Measurements from ENCODE around the gene DDX41.

DDX41 gene

DNA sequence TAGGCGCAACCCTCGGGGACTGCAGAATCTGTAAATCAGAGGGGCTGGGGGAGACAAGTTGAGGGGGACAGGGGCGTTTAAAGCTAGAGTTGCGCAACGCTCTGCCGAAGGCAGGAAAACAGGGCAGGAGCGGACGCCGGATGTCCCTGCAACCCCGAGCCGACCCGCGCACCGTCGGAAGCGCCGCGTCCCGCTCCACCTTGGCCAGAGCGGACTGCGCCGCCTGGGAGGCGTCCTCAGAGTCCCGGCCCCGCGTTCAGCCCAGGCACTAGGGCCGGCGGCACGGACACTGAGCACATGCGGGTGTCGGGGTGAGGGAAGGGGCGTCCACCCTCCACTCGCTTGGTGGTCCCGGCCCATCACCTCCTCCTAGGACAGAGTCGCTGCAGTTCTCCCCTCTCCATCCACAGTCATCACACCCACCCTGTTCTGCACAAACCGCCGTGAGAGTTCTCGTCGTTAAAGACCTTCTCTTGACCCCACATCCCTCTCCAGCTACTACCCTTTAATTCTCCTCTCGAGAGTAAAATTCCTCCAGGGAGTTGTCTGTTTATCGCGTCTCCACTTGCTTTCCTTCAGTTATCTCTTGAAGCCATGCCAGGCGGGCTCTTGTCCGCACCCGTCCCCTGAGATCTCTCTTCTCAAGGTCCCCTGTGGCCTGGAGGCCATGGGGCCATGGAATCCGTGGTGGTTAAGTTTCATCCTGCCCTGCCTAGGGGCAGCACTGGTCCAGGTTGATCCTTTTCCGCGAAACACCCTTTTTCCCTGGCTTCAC lies 18.6 kb downstream of the DDX41 start:
- Histone ChIP-seq H2BK15ac (ENCODE audit: low read length) (peak overlapping the region; percentile 96), H3K27me3 (ENCODE audit: control insufficient read depth in 3 of 3, insufficient read depth in 3 of 3, low read depth in 1 of 3, low read length in 3 of 3) (peaks cover 0 to 14% (median 0%) of the 10 kb centered on the region in 3 experiments), H4K91ac (ENCODE audit: low read depth, low read length, poor library complexity) (peak overlapping the region; percentile 59), H3K4ac (ENCODE audit: low read length) (no peak overlapping the region), H3K4me2 (ENCODE audit: insufficient read depth, low read length, poor library complexity, severe bottlenecking) (peak overlapping the region; percentile 84), H3K79me1 (ENCODE audit: low read depth, low read length) (peaks cover 4% of the 10 kb centered on the region), H2AFZ (ENCODE audit: low read length) (peak overlapping the region; percentile 73), H3K18ac (ENCODE audit: low read length) (peak overlapping the region; percentile 92), H3K9ac (ENCODE audit: low read depth, low read length, poor library complexity) (peak overlapping the region; percentile 91), H2BK120ac (ENCODE audit: low read depth, low read length) (peak overlapping the region; percentile 37), H2AK5ac (ENCODE audit: low read depth, low read length) (peak overlapping the region; percentile 89), H4K8ac (ENCODE audit: low read depth, low read length) (no peak overlapping the region), H3K4me3 (ENCODE audit: low read length in 2 of 2) (peak overlapping the region; percentile 37 to 79), H3K23ac (ENCODE audit: low read depth, low read length, poor library complexity) (peak overlapping the region; percentile 76), H2BK12ac (ENCODE audit: low read length) (peak overlapping the region; percentile 50), H3K36me3 (replicated peaks in 1 of 2; ENCODE audit: control insufficient read depth in 2 of 2, insufficient read depth in 2 of 2, low read length in 2 of 2) (peaks cover 9 to 30% of the 10 kb centered on the region in 2 donors), H3K4me1 (ENCODE audit: control insufficient read depth in 2 of 2, insufficient read depth in 1 of 2, low read depth in 1 of 2, low read length in 2 of 2) (peaks cover 42 to 49% of the 10 kb centered on the region in 2 donors), H3K9me3 (replicated peaks in 1 of 2; ENCODE audit: control insufficient read depth in 2 of 2, insufficient read depth in 1 of 2, low read depth in 1 of 2, low read length in 2 of 2) (no peaks in the 10 kb centered on the region), H2BK5ac (ENCODE audit: low read length) (no peak overlapping the region), H3K27ac (replicated peaks; ENCODE audit: low read length) (no peak overlapping the region), H3K14ac (ENCODE audit: low read length) (no peak overlapping the region)
- no CpG with 5 or more reads among the region's 48 CpGs for WGBS, 2 donors (ENCODE audit: extremely low coverage in 2 of 2, insufficient read length in 2 of 2, insufficient replicate concordance in 1 of 2)
- no peak for DNase-seq (ENCODE audit: low spot score)

- H3K14ac ChIP-seq (ENCODE audit: low read length) = peak within 1 kb of the TSS; percentile 87
- peak within 1 kb of the TSS; percentile 90 for H3K23ac ChIP-seq (ENCODE audit: low read depth, low read length, poor library complexity)
- H2BK5ac ChIP-seq (ENCODE audit: low read length) = peak within 1 kb of the TSS; percentile 99
- peak within 1 kb of the TSS; percentile 50 for H2BK12ac ChIP-seq (ENCODE audit: low read length)
- H3K9me3 ChIP-seq (replicated peaks in 1 of 2; ENCODE audit: control insufficient read depth in 2 of 2, insufficient read depth in 1 of 2, low read depth in 1 of 2, low read length in 2 of 2) = no peaks in the 10 kb centered on the region
- peak within 1 kb of the TSS; percentile 88 to 89 for H3K4me3 ChIP-seq (ENCODE audit: low read length in 2 of 2)
- peak within 1 kb of the TSS; percentile 87 for H4K91ac ChIP-seq (ENCODE audit: low read depth, low read length, poor library complexity)
- WGBS, 2 donors (ENCODE audit: extremely low coverage in 2 of 2, insufficient read length in 2 of 2, insufficient replicate concordance in 1 of 2) = no CpG with 5 or more reads among the region's 73 CpGs
- H4K8ac ChIP-seq (ENCODE audit: low read depth, low read length) = peak within 1 kb of the TSS; percentile 68
- H2AK5ac ChIP-seq (ENCODE audit: low read depth, low read length) = peak within 1 kb of the TSS; percentile 98
- peak within 1 kb of the TSS; percentile 95 for H3K27ac ChIP-seq (replicated peaks; ENCODE audit: low read length)
- H3K4me2 ChIP-seq (ENCODE audit: insufficient read depth, low read length, poor library complexity, severe bottlenecking) = peak within 1 kb of the TSS; percentile 89
- H3K4me1 ChIP-seq (ENCODE audit: control insufficient read depth in 2 of 2, insufficient read depth in 1 of 2, low read depth in 1 of 2, low read length in 2 of 2) = peaks cover 41% of the 10 kb centered on the region in 2 donors
- peak within 1 kb of the TSS; percentile 19 for H3K4ac ChIP-seq (ENCODE audit: low read length)
- peaks cover 6% of the 10 kb centered on the region for H3K79me1 ChIP-seq (ENCODE audit: low read depth, low read length)
- peak within 1 kb of the TSS; percentile 37 for H2BK120ac ChIP-seq (ENCODE audit: low read depth, low read length)
- H3K36me3 ChIP-seq (replicated peaks in 1 of 2; ENCODE audit: control insufficient read depth in 2 of 2, insufficient read depth in 2 of 2, low read length in 2 of 2) = peaks cover 13 to 38% of the 10 kb centered on the region in 2 donors
- H2BK15ac ChIP-seq (ENCODE audit: low read length) = peak within 1 kb of the TSS; percentile 98
- peak within 1 kb of the TSS; percentile 97 for H3K18ac ChIP-seq (ENCODE audit: low read length)
- peak within 1 kb of the TSS; percentile 96 for H3K9ac ChIP-seq (ENCODE audit: low read depth, low read length, poor library complexity)
- H3K27me3 ChIP-seq (ENCODE audit: control insufficient read depth in 3 of 3, insufficient read depth in 3 of 3, low read depth in 1 of 3, low read length in 3 of 3) = peaks cover 0 to 14% (median 0%) of the 10 kb centered on the region in 3 experiments
- peak; percentile 99 for DNase-seq (ENCODE audit: low spot score)
- peak within 1 kb of the TSS; percentile 74 for H2AFZ ChIP-seq (ENCODE audit: low read length)
These were observed 19.3 kb downstream of the DDX41 start, which contains the start of gene PDLIM7 for GRCh38 chr5:177497292-177498012. PDLIM7 (minus strand) TSS chr5:177497604; CDS start chr5:177496512, 1,092 bp downstream.

DNA sequence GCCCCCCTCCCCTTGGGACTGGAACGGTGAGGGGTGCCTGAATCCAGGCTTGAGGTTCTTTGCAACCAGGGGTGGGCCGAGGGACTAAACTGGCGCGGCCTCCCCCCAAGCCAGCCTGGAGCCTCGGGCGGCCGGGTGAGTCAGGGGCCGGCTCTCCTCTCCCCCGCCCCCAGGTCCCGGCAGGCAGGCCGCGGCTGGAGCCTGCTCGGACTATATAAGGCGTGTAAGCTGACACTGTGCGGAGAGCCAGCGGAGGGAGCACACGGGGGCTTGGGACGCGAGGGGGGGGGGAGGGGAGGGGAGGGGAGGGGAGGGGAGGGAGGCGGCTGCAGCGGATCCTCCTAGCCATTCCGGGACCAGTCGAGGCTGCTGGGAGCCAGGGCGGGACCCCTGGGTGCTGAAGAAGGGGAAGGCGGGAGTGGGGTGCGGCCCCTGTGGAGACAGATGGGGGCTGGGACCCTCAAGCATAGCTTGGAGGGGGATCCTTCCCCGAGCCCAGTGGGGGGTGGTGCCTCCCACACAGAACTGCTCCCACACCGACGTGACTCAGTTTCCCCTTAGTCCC lies 20.0 kb downstream of the DDX41 start:
- H3K4me3 ChIP-seq (ENCODE audit: low read length in 2 of 2) = peak overlapping the region; percentile 88 to 89
- H3K4me1 ChIP-seq (ENCODE audit: control insufficient read depth in 2 of 2, insufficient read depth in 1 of 2, low read depth in 1 of 2, low read length in 2 of 2) = peaks cover 36 to 39% of the 10 kb centered on the region in 2 donors
- peaks cover 8% of the 10 kb centered on the region for H3K79me1 ChIP-seq (ENCODE audit: low read depth, low read length)
- peak overlapping the region; percentile 74 for H2AFZ ChIP-seq (ENCODE audit: low read length)
- H2BK12ac ChIP-seq (ENCODE audit: low read length) = peak overlapping the region; percentile 36
- H3K36me3 ChIP-seq (replicated peaks in 1 of 2; ENCODE audit: control insufficient read depth in 2 of 2, insufficient read depth in 2 of 2, low read length in 2 of 2) = peaks cover 19 to 43% of the 10 kb centered on the region in 2 donors
- H3K9ac ChIP-seq (ENCODE audit: low read depth, low read length, poor library complexity) = peak overlapping the region; percentile 96
- peak overlapping the region; percentile 65 for H3K14ac ChIP-seq (ENCODE audit: low read length)
- H2BK120ac ChIP-seq (ENCODE audit: low read depth, low read length) = peak overlapping the region; percentile 33
- no CpG with 5 or more reads among the region's 29 CpGs for whole genome bisulfite sequencing, 2 donors (ENCODE audit: extremely low coverage in 2 of 2, insufficient read length in 2 of 2, insufficient replicate concordance in 1 of 2)
- peak overlapping the region; percentile 98 for H2AK5ac ChIP-seq (ENCODE audit: low read depth, low read length)
- peaks cover 0 to 14% (median 0%) of the 10 kb centered on the region in 3 experiments for H3K27me3 ChIP-seq (ENCODE audit: control insufficient read depth in 3 of 3, insufficient read depth in 3 of 3, low read depth in 1 of 3, low read length in 3 of 3)
- H3K9me3 ChIP-seq (replicated peaks in 1 of 2; ENCODE audit: control insufficient read depth in 2 of 2, insufficient read depth in 1 of 2, low read depth in 1 of 2, low read length in 2 of 2) = no peaks in the 10 kb centered on the region
- DNase-seq (ENCODE audit: low spot score) = peak; percentile 89
- peak overlapping the region; percentile 99 for H2BK5ac ChIP-seq (ENCODE audit: low read length)
- peak overlapping the region; percentile 87 for H4K91ac ChIP-seq (ENCODE audit: low read depth, low read length, poor library complexity)
- peak overlapping the region; percentile 95 for H3K27ac ChIP-seq (replicated peaks; ENCODE audit: low read length)
- H2BK15ac ChIP-seq (ENCODE audit: low read length) = peak overlapping the region; percentile 98
- peak overlapping the region; percentile 19 for H3K4ac ChIP-seq (ENCODE audit: low read length)
- peak overlapping the region; percentile 68 for H4K8ac ChIP-seq (ENCODE audit: low read depth, low read length)
- peak overlapping the region; percentile 90 for H3K23ac ChIP-seq (ENCODE audit: low read depth, low read length, poor library complexity)
- H3K4me2 ChIP-seq (ENCODE audit: insufficient read depth, low read length, poor library complexity, severe bottlenecking) = peak overlapping the region; percentile 89
- peak overlapping the region; percentile 97 for H3K18ac ChIP-seq (ENCODE audit: low read length)
